Natural killer cell (primary cell): ENCODE measurements around the gene KRT3. TPM values are rescaled to one million over a fixed set of nuclear protein-coding genes. Genes with fewer than 3 reads are reported as not detected.
A peak's percentile ranks its signal among the peaks of the same experiment; 100 is the strongest.

Experiments used
- ATAC-seq, 3 donors: fragments of 150-1000 bp in 2 of 3; fragments of 200-7000 bp in 1 of 3; cut with Tn5 transposase; 1 replicate in 1 of 3; 2 replicates in 2 of 3; pipeline ENCODE4 v1.10.0; 2021; ENCODE audit warnings: mild to moderate bottlenecking in 2 of 3, moderate library complexity in 2 of 3
- DNase-seq, 2 donors: peaks; one replicate each; pipeline versions ENCODE4 v3.0.0 to v3.0.0-alpha.2; 2013 to 2021; ENCODE audit warnings: mixed read lengths in 1 of 2
- H3K27ac ChIP-seq: one replicate; pipeline ENCODE4 v1.5.1; 2013; ENCODE audit warnings: mild to moderate bottlenecking, low read length
- H3K27me3 ChIP-seq: one replicate; pipeline ENCODE4 v1.6.1; 2013; ENCODE audit warnings: low read length; ENCODE audit not compliant: control insufficient read depth, insufficient read depth
- H3K36me3 ChIP-seq: one replicate; pipeline ENCODE4 v1.6.1; 2013; ENCODE audit warnings: low read length; ENCODE audit not compliant: control insufficient read depth, insufficient read depth
- H3K4me1 ChIP-seq: one replicate; pipeline ENCODE4 v1.6.1; 2013; ENCODE audit warnings: low read length; ENCODE audit not compliant: control insufficient read depth, insufficient read depth
- H3K4me3 ChIP-seq: one replicate; pipeline ENCODE4 v1.5.1; 2013; ENCODE audit warnings: low read length
- H3K9me3 ChIP-seq: one replicate; pipeline ENCODE4 v1.6.1; 2013; ENCODE audit warnings: low read length; ENCODE audit not compliant: control insufficient read depth, insufficient read depth
- H3K27ac Mint-ChIP-seq, 2 donors: one replicate each; pipeline ENCODE4 v1.8.0; 2022; ENCODE audit warnings: mild to moderate bottlenecking in 2 of 2, mixed read lengths in 2 of 2, moderate library complexity in 1 of 2
- H3K27me3 Mint-ChIP-seq, 2 donors: one replicate each; pipeline ENCODE4 v1.8.0; 2022; ENCODE audit warnings: low read depth in 2 of 2, mixed read lengths in 2 of 2
- H3K36me3 Mint-ChIP-seq: one replicate; pipeline ENCODE4 v1.8.0; 2022; ENCODE audit warnings: mixed read lengths
- H3K4me1 Mint-ChIP-seq, 2 donors: one replicate each; pipeline ENCODE4 v1.8.0; 2022; ENCODE audit warnings: mixed read lengths in 2 of 2
- H3K4me3 Mint-ChIP-seq: one replicate; pipeline ENCODE4 v1.8.0; 2022; ENCODE audit warnings: mild to moderate bottlenecking, moderate library complexity, mixed read lengths
- H3K9me3 Mint-ChIP-seq, 2 donors: one replicate each; pipeline ENCODE4 v1.8.0; 2022; ENCODE audit warnings: mixed read lengths in 2 of 2
- WGBS: methylation state at CpG from one replicate; pipeline ENCODE4 v1.1.7; 2013; ENCODE audit warnings: missing lambda C conversion rate; ENCODE audit not compliant: insufficient coverage; 5-methylcytosine and 5-hydroxymethylcytosine counted together
- intact Hi-C: fragments of 100-400 bp; cut with micrococcal nuclease; formaldehyde crosslinking; loops from one replicate; pipeline ENCODE4 v1.14.2; 2022
- total RNA-seq, 4 donors: library from RNA; stranded (reverse); fragments of 120-200 nt in 1 of 4; gene quantifications; one replicate each; pipeline versions ENCODE4 v1.2.3 to v1.2.4, GENCODE V29; 2013 to 2022
- TF ChIP-seq, protein P1 (sequence below): fragments of 200-600 bp; IDR thresholded peaks from one replicate; pipeline ENCODE4 v1.8.0; 2022; ENCODE audit warnings: antibody characterized with exemption

The KRT3 gene
- total RNA-seq, 3 donors from 2014 or later (not counting 1 experiment from before 2014, with no cell fraction given), result not detected

DNA sequence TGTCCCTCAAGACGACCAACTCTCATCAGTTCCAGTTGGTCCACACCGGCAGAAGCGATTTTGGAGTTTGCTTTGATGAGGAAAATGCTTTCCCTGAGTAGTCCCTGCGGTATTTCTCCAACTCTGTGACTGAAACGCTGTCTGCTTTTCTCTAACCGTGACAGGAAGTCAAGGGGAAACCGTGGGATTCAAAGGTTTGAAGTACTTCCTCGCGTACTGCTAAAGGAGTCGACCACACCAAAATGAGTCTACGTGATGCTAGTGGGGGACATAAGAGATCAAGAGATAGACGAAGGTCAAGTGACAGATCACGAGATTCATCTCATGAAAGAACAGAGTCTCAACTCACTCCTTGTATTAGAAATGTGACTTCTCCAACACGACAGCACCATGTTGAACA is 47.3 kb downstream of the KRT3 start:
- no peaks in the 10 kb centered on the region for H3K36me3 Mint-ChIP-seq
- intact Hi-C loops, result no loop called here
- no peak overlapping the region for H3K27ac Mint-ChIP-seq
- no peak overlapping the region for H3K27ac ChIP-seq
- H3K9me3 ChIP-seq, result no peaks in the 10 kb centered on the region
- no peaks in the 10 kb centered on the region for H3K9me3 Mint-ChIP-seq
- no peaks in the 10 kb centered on the region for H3K4me1 Mint-ChIP-seq
- no peaks in the 10 kb centered on the region for H3K36me3 ChIP-seq
- no peak overlapping the region for H3K4me3 ChIP-seq
- H3K4me1 ChIP-seq, result no peaks in the 10 kb centered on the region
- DNase-seq, result peak in 1 of 2 donors; percentile 8
- no peak overlapping the region for H3K4me3 Mint-ChIP-seq
- TF ChIP-seq, protein P1, sequence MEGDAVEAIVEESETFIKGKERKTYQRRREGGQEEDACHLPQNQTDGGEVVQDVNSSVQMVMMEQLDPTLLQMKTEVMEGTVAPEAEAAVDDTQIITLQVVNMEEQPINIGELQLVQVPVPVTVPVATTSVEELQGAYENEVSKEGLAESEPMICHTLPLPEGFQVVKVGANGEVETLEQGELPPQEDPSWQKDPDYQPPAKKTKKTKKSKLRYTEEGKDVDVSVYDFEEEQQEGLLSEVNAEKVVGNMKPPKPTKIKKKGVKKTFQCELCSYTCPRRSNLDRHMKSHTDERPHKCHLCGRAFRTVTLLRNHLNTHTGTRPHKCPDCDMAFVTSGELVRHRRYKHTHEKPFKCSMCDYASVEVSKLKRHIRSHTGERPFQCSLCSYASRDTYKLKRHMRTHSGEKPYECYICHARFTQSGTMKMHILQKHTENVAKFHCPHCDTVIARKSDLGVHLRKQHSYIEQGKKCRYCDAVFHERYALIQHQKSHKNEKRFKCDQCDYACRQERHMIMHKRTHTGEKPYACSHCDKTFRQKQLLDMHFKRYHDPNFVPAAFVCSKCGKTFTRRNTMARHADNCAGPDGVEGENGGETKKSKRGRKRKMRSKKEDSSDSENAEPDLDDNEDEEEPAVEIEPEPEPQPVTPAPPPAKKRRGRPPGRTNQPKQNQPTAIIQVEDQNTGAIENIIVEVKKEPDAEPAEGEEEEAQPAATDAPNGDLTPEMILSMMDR, result no peak
- no peaks in the 10 kb centered on the region for H3K27me3 ChIP-seq
- WGBS, result 24% methylated on average over 12 of the region's 14 CpGs
- peaks cover 23 to 35% of the 10 kb centered on the region in 2 donors for H3K27me3 Mint-ChIP-seq
- no peak for ATAC-seq

DNA sequence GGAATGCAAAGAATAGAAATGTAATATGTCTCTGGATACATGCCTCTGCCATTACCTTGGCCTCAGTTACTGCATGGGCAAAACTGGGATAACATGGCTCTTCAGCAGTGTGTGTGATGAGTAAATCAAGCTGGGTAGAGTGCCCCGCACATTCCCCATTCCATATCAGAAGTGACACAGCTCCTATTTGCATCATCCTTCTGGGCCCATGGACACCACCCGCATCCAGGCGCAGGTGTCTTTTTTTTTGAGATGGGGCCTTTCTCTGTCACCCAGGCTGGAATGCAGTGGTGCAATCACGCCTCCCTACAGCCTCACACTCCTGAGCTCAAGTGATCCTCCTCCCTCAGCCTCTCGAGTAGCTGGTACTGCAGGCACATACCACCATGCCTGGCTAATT is 50.4 kb downstream of the KRT3 start:
- ATAC-seq (no peak), DNase-seq (no peak)
- no peaks in the 10 kb centered on the region for H3K9me3 ChIP-seq
- H3K27ac ChIP-seq, result no peak overlapping the region
- TF ChIP-seq, protein P1, result no peak
- no peaks in the 10 kb centered on the region for H3K36me3 ChIP-seq
- 90% methylated on average over 4 of the region's 5 CpGs for WGBS
- H3K36me3 Mint-ChIP-seq, result no peaks in the 10 kb centered on the region
- peaks cover 23 to 44% of the 10 kb centered on the region in 2 donors for H3K27me3 Mint-ChIP-seq
- intact Hi-C loops, result no loop called here
- H3K27me3 ChIP-seq, result no peaks in the 10 kb centered on the region
- H3K4me3 Mint-ChIP-seq, result no peak overlapping the region
- no peak overlapping the region for H3K4me3 ChIP-seq
- H3K4me1 Mint-ChIP-seq, result peaks cover 0 to 11% of the 10 kb centered on the region in 2 donors
- no peaks in the 10 kb centered on the region for H3K9me3 Mint-ChIP-seq
- no peaks in the 10 kb centered on the region for H3K4me1 ChIP-seq
- H3K27ac Mint-ChIP-seq, result no peak overlapping the region

DNA sequence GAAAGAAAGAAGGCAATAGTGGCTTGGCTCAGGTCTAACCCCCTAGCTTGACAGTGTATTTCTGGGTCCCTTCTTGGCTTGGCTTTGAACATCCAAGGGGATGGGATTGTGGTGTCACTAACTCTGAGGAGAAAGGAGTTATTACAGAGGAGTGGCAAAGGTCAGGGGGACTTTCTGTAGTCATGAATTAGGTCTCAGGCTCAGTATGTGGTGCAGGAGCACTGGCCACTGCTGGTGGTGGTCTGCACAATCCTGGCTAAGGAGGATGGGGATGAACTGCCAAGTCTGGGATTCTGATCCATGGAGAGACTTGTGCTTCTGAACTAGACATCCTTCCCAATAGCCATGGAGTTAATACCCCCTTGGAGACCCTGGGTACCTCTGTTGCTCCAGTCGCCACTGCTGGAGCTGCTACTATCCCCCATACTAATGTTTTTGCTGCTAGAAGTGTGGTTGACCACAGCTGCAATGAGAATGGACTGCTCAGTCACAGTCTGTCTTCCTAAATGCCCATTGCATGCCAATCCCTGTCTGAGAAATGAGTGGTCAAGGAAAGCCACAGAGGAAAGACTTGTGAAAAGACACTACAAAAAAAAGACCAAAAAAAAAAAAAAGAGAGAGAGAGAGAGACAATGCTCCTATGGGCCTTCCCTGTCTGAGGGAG is 51.3 kb downstream of the KRT3 start:
- Histone ChIP-seq H3K4me1 (no peaks in the 10 kb centered on the region), H3K4me3 (no peak overlapping the region), H3K36me3 (no peaks in the 10 kb centered on the region), H3K9me3 (no peaks in the 10 kb centered on the region), H3K27me3 (peaks cover 3% of the 10 kb centered on the region), H3K27ac (no peak overlapping the region)
- 80% methylated on average over 1 of the region's 1 CpG for WGBS
- intact Hi-C loops, result no loop called here
- TF ChIP-seq, protein P1, result no peak
- no peak overlapping the region for H3K4me3 Mint-ChIP-seq
- no peaks in the 10 kb centered on the region for H3K9me3 Mint-ChIP-seq
- no peak overlapping the region for H3K27ac Mint-ChIP-seq
- no peaks in the 10 kb centered on the region for H3K36me3 Mint-ChIP-seq
- DNase-seq, result no peak
- ATAC-seq, result no peak
- peaks cover 0 to 11% of the 10 kb centered on the region in 2 donors for H3K4me1 Mint-ChIP-seq
- H3K27me3 Mint-ChIP-seq, result peaks cover 19 to 44% of the 10 kb centered on the region in 2 donors
